Gastrocnemius medialis (tissue), 4 donors: Measurements from ENCODE around the gene INAFM2. TPM values are rescaled to one million over a fixed set of nuclear protein-coding genes. Genes with fewer than 3 reads are reported as not detected.
A peak's percentile ranks its signal among the peaks of the same experiment; 100 is the strongest.

Experiments used
- ATAC-seq, 2 donors: fragments of 150-250 bp; one replicate each; pipeline ENCODE4 v1.9.1; 2016
- DNase-seq, 2 donors: peaks; one replicate each; pipeline ENCODE4 v3.0.0-alpha.2; 2019
- H3K27ac ChIP-seq, 4 donors: fragments of 200-600 bp; sonication (generic); 1 replicate in 1 of 4; 2 replicates in 3 of 4; pipeline ENCODE4 v1.5.1; 2016 to 2018; ENCODE audit warnings: mild to moderate bottlenecking in 2 of 4, moderate library complexity in 1 of 4
- H3K27me3 ChIP-seq, 3 donors: fragments of 200-600 bp; sonication (generic) in 2 of 3; 1 replicate in 1 of 3; 2 replicates in 2 of 3; pipeline versions ENCODE4 v1.5.1 to v1.6.0; 2016 to 2019; ENCODE audit warnings: mild to moderate bottlenecking in 1 of 3, moderate library complexity in 1 of 3
- H3K36me3 ChIP-seq, 2 donors: fragments of 200-600 bp; sonication (generic) in 1 of 2; one replicate each; pipeline ENCODE4 v1.5.1; 2017 to 2018
- H3K4me1 ChIP-seq, 2 donors: fragments of 200-600 bp; sonication (generic) in 1 of 2; one replicate each; pipeline ENCODE4 v1.5.1; 2016 to 2017; ENCODE audit warnings: mild to moderate bottlenecking in 2 of 2
- H3K4me3 ChIP-seq, 4 donors: fragments of 200-600 bp; sonication (generic) in 3 of 4; 1 replicate in 1 of 4; 2 replicates in 3 of 4; pipeline ENCODE4 v1.5.1; 2016 to 2019; ENCODE audit warnings: mild to moderate bottlenecking in 2 of 4
- H3K9me3 ChIP-seq, 3 donors: fragments of 200-600 bp; sonication (generic) in 2 of 3; 1 replicate in 1 of 3; 2 replicates in 2 of 3; pipeline ENCODE4 v1.5.1; 2016 to 2019
- CTCF ChIP-seq, 5 experiments: fragments of 450-650 bp in 3 of 5; fragments of 200-600 bp in 2 of 5; sonication (generic) in 2 of 5; IDR thresholded peaks in 4 of 5; conservative IDR thresholded peaks in 1 of 5; 1 replicate in 4 of 5; 2 replicates in 1 of 5; pipeline ENCODE4 v1.5.1; 2016 to 2019; ENCODE audit warnings: antibody characterized with exemption in 5 of 5, mild to moderate bottlenecking in 3 of 5, moderate library complexity in 3 of 5
- POLR2A ChIP-seq, 2 donors: fragments of 450-650 bp; IDR thresholded peaks; one replicate each; pipeline ENCODE4 v1.6.1; 2017; ENCODE audit warnings: antibody characterized with exemption in 2 of 2, mild to moderate bottlenecking in 2 of 2, moderate library complexity in 2 of 2
- in situ Hi-C, 4 donors: fragments of 200-750 bp; cut with MboI; loops; one replicate each; pipeline versions ENCODE4 v1.15.0 to v1.8.0; 2017; ENCODE audit warnings: low sequenced_read_pairs in 4 of 4
- intact Hi-C: fragments of 100-400 bp; cut with DNase I; formaldehyde crosslinking; loops from one replicate; pipeline ENCODE4 v1.15.1; 2023; ENCODE audit warnings: low total_unique reads
- total RNA-seq, 4 donors: library from RNA; depleted of rRNA; stranded (reverse); fragments of >200 nt; gene quantifications; one replicate each; pipeline versions ENCODE4 v1.1.0 to v1.2.3, GENCODE V29; 2016

The INAFM2 gene
- total RNA-seq, 4 donors from 2014 or later = 17.2 to 28.1 (median 17.7) TPM

- Histone ChIP-seq H3K9me3 (no peaks in the 10 kb centered on the region), H3K27me3 (no peaks in the 10 kb centered on the region), H3K36me3 (no peaks in the 10 kb centered on the region), H3K4me1 (peaks cover 0 to 5% of the 10 kb centered on the region in 2 donors), H3K4me3 (no peak overlapping the region), H3K27ac (no peak overlapping the region)
- intact Hi-C loops = no loop called here
- no peak for DNase-seq
- ATAC-seq = no peak
- in situ Hi-C loops = no loop called here
- TF ChIP-seq POLR2A (IDR thresholded peaks at IDR 0.05) (no peak), CTCF (IDR thresholded peaks at IDR 0.05 in 4 of 5, conservative IDR thresholded peaks at IDR 0.05 in 1 of 5) (no peak)
These were observed 14.1 kb upstream of the INAFM2 start for GRCh38 chr15:40309344-40309862.

- no peak for DNase-seq
- TF ChIP-seq CTCF (IDR thresholded peaks at IDR 0.05 in 4 of 5, conservative IDR thresholded peaks at IDR 0.05 in 1 of 5) = peak; percentile 11 to 65 (median 57)
- TF ChIP-seq POLR2A (IDR thresholded peaks at IDR 0.05) = no peak
- peaks cover 0 to 8% of the 10 kb centered on the region in 2 donors for H3K4me1 ChIP-seq
- H3K9me3 ChIP-seq = no peaks in the 10 kb centered on the region
- peak in 1 of 2 donors; percentile 47 for ATAC-seq
- no peak overlapping the region for H3K4me3 ChIP-seq
- no peaks in the 10 kb centered on the region for H3K27me3 ChIP-seq
- no peak overlapping the region for H3K27ac ChIP-seq
- no peaks in the 10 kb centered on the region for H3K36me3 ChIP-seq
- in situ Hi-C loops (loop anchor here in 2 of 4 donors (10.0 kb wide), 1 partner anchor 115 kb away; no protein-coding TSS in a partner anchor), intact Hi-C loops (loop anchor here (1.0 kb wide), 1 partner anchor 31 kb away; no protein-coding TSS in a partner anchor)
These were observed 13.2 kb upstream of the INAFM2 start for GRCh38 chr15:40310001-40310959.

- H3K4me3 ChIP-seq = no peak overlapping the region
- no peak for DNase-seq
- in situ Hi-C loops (loop anchor here in 2 of 4 donors (10.0 kb wide), 1 partner anchor 114 kb away; no protein-coding TSS in a partner anchor), intact Hi-C loops (loop anchor here (1.0 kb wide), 1 partner anchor 32 kb away; no protein-coding TSS in a partner anchor)
- H3K27me3 ChIP-seq = no peaks in the 10 kb centered on the region
- no peak for ATAC-seq
- TF ChIP-seq CTCF (IDR thresholded peaks at IDR 0.05 in 4 of 5, conservative IDR thresholded peaks at IDR 0.05 in 1 of 5) (no peak), POLR2A (IDR thresholded peaks at IDR 0.05) (no peak)
- no peak overlapping the region for H3K27ac ChIP-seq
- H3K36me3 ChIP-seq = no peaks in the 10 kb centered on the region
- peaks cover 0 to 8% of the 10 kb centered on the region in 2 donors for H3K4me1 ChIP-seq
- H3K9me3 ChIP-seq = no peaks in the 10 kb centered on the region
These were observed 12.5 kb upstream of the INAFM2 start for GRCh38 chr15:40310993-40311392.

GRCh38 chr15:40312370-40313158 lies 10.9 kb upstream of the INAFM2 start:
- Histone ChIP-seq H3K27me3 (no peaks in the 10 kb centered on the region), H3K27ac (no peak overlapping the region), H3K9me3 (no peaks in the 10 kb centered on the region), H3K4me1 (peaks cover 0 to 8% of the 10 kb centered on the region in 2 donors), H3K36me3 (no peaks in the 10 kb centered on the region), H3K4me3 (no peak overlapping the region)
- intact Hi-C loops = no loop called here
- TF ChIP-seq POLR2A (IDR thresholded peaks at IDR 0.05) (no peak), CTCF (IDR thresholded peaks at IDR 0.05 in 4 of 5, conservative IDR thresholded peaks at IDR 0.05 in 1 of 5) (no peak)
- in situ Hi-C loops = loop anchor here in 2 of 4 donors (10.0 kb wide), 1 partner anchor 112 kb away; no protein-coding TSS in a partner anchor
- ATAC-seq (no peak), DNase-seq (no peak)
